Tongue (tissue), 2 donors: ENCODE measurements around the gene MAPK8IP1. TPM values are rescaled to one million over a fixed set of nuclear protein-coding genes. Genes with fewer than 3 reads are reported as not detected.

Experiments used
- DNase-seq: peaks from one replicate; pipeline ENCODE4 v3.0.0-alpha.2; 2015
- total RNA-seq: library from RNA; depleted of rRNA; stranded (reverse); fragments of >200 nt; gene quantifications from one replicate; pipeline ENCODE4 v1.2.3, GENCODE V29; 2014

Gene MAPK8IP1
- total RNA-seq, 1 donor from 2014 or later: 12.7 TPM

- no peak for DNase-seq
Observed at GRCh38 chr11:45860348-45860747, 25.1 kb upstream of the MAPK8IP1 start.

GRCh38 chr11:45860764-45861510, 24.5 kb upstream of the MAPK8IP1 start:
- DNase-seq: no peak

- no peak for DNase-seq
Observed at GRCh38 chr11:45864041-45864440, 21.4 kb upstream of the MAPK8IP1 start.

GRCh38 chr11:45869551-45869950, 15.9 kb upstream of the MAPK8IP1 start:
- DNase-seq: no peak

- DNase-seq: no peak
Observed at GRCh38 chr11:45870706-45871105, 14.7 kb upstream of the MAPK8IP1 start.

GRCh38 chr11:45871638-45872037, 13.8 kb upstream of the MAPK8IP1 start:
- no peak for DNase-seq

GRCh38 chr11:45872651-45873356, 12.6 kb upstream of the MAPK8IP1 start:
- peak; percentile 67 for DNase-seq

GRCh38 chr11:45876401-45876800, 9.1 kb upstream of the MAPK8IP1 start:
- no peak for DNase-seq

GRCh38 chr11:45877221-45877620, 8.2 kb upstream of the MAPK8IP1 start:
- DNase-seq: no peak

- DNase-seq: no peak
Observed at GRCh38 chr11:45877845-45878244, 7.6 kb upstream of the MAPK8IP1 start.

- DNase-seq: no peak
Observed at GRCh38 chr11:45879803-45880686, 5.4 kb upstream of the MAPK8IP1 start.

GRCh38 chr11:45880772-45881570, 4.5 kb upstream of the MAPK8IP1 start:
- peak; percentile 58 for DNase-seq

- no peak for DNase-seq
Observed at GRCh38 chr11:45881708-45882368, 3.6 kb upstream of the MAPK8IP1 start.

GRCh38 chr11:45884596-45885185, 760 bp upstream of the MAPK8IP1 start:
- DNase-seq: no peak

- DNase-seq: no peak
Observed at GRCh38 chr11:45885921-45886721, 670 bp downstream of the MAPK8IP1 start.

- no peak for DNase-seq
Observed at GRCh38 chr11:45886816-45887520, 1.5 kb downstream of the MAPK8IP1 start.

- DNase-seq: no peak
Observed at GRCh38 chr11:45887587-45887986, 2.1 kb downstream of the MAPK8IP1 start.

- no peak for DNase-seq
Observed at GRCh38 chr11:45889555-45889954, 4.1 kb downstream of the MAPK8IP1 start.

GRCh38 chr11:45889966-45890365, 4.5 kb downstream of the MAPK8IP1 start:
- DNase-seq: no peak
